Mesothelial cell of epicardium (in vitro differentiated cells): ENCODE results near the gene SUGP2. TPM values are rescaled to one million over a fixed set of nuclear protein-coding genes. Genes with fewer than 3 reads are reported as not detected.

Experiments used
- DNase-seq, 2 experiments: peaks; one replicate each; pipeline ENCODE4 v3.0.0; 2021; ENCODE audit warnings: low spot score in 2 of 2; ENCODE audit not compliant: unreplicated experiment in 2 of 2
- H3K27ac Mint-ChIP-seq: 2 replicates; pipeline ENCODE4 v1.8.0; 2021; ENCODE audit warnings: mixed read lengths
- H3K27me3 Mint-ChIP-seq: 2 replicates; pipeline ENCODE4 v1.8.0; 2021; ENCODE audit warnings: low read depth, mixed read lengths
- H3K36me3 Mint-ChIP-seq: 2 replicates; pipeline ENCODE4 v1.8.0; 2021; ENCODE audit warnings: mixed read lengths
- H3K4me1 Mint-ChIP-seq: 2 replicates; pipeline ENCODE4 v1.8.0; 2021; ENCODE audit warnings: mixed read lengths
- H3K4me3 Mint-ChIP-seq: 2 replicates; pipeline ENCODE4 v1.8.0; 2021; ENCODE audit warnings: mild to moderate bottlenecking, moderate library complexity, mixed read lengths
- H3K9me3 Mint-ChIP-seq: 2 replicates; pipeline ENCODE4 v1.8.0; 2021; ENCODE audit warnings: mixed read lengths
- CTCF ChIP-seq: fragments of 200-600 bp; sonication (generic); IDR thresholded peaks from one replicate; pipeline ENCODE4 v1.5.0; 2021; ENCODE audit warnings: antibody characterized with exemption; ENCODE audit not compliant: unreplicated experiment
- total RNA-seq: library from RNA; stranded (reverse); gene quantifications from 3 replicates; pipeline ENCODE4 v1.2.1, GENCODE V29; 2021

Gene SUGP2
- total RNA-seq, 1 donor from 2014 or later, result 152 TPM

GRCh38 chr19:19053508-19054314, 20.4 kb upstream of the SUGP2 start:
- Mint-ChIP-seq H3K27ac (no peak overlapping the region), H3K36me3 (peaks cover 10% of the 10 kb centered on the region), H3K27me3 (no peaks in the 10 kb centered on the region), H3K9me3 (no peaks in the 10 kb centered on the region), H3K4me1 (no peaks in the 10 kb centered on the region), H3K4me3 (no peak overlapping the region)
- peak; percentile 51 for TF ChIP-seq CTCF
- DNase-seq, result peak in 1 of 2 experiments; percentile 69

- Mint-ChIP-seq H3K4me1 (no peaks in the 10 kb centered on the region), H3K27ac (no peak overlapping the region), H3K9me3 (no peaks in the 10 kb centered on the region), H3K4me3 (no peak overlapping the region), H3K27me3 (no peaks in the 10 kb centered on the region), H3K36me3 (peaks cover 8% of the 10 kb centered on the region)
- no peak for TF ChIP-seq CTCF
- DNase-seq, result no peak
These were observed 19.6 kb upstream of the SUGP2 start for GRCh38 chr19:19052921-19053320.

- TF ChIP-seq CTCF, result no peak
- Mint-ChIP-seq H3K27me3 (no peaks in the 10 kb centered on the region), H3K36me3 (peaks cover 8% of the 10 kb centered on the region), H3K27ac (no peak overlapping the region), H3K4me1 (no peaks in the 10 kb centered on the region), H3K9me3 (no peaks in the 10 kb centered on the region), H3K4me3 (no peak overlapping the region)
- no peak for DNase-seq
These were observed 18.3 kb upstream of the SUGP2 start for GRCh38 chr19:19051478-19052213.

- Mint-ChIP-seq H3K36me3 (peaks cover 8% of the 10 kb centered on the region), H3K4me1 (no peaks in the 10 kb centered on the region), H3K27me3 (no peaks in the 10 kb centered on the region), H3K27ac (no peak overlapping the region), H3K4me3 (no peak overlapping the region), H3K9me3 (no peaks in the 10 kb centered on the region)
- DNase-seq, result no peak
- no peak for TF ChIP-seq CTCF
These were observed 17.4 kb upstream of the SUGP2 start for GRCh38 chr19:19050731-19051130.

GRCh38 chr19:19050104-19050503, 16.8 kb upstream of the SUGP2 start:
- H3K36me3 Mint-ChIP-seq, result peaks cover 10% of the 10 kb centered on the region
- no peaks in the 10 kb centered on the region for H3K4me1 Mint-ChIP-seq
- H3K27me3 Mint-ChIP-seq, result no peaks in the 10 kb centered on the region
- no peak overlapping the region for H3K27ac Mint-ChIP-seq
- H3K4me3 Mint-ChIP-seq, result no peak overlapping the region
- no peaks in the 10 kb centered on the region for H3K9me3 Mint-ChIP-seq
- TF ChIP-seq CTCF, result no peak
- DNase-seq, result no peak
